Coronary artery (tissue), 2 donors: ENCODE measurements around the gene MRPL20.

Source experiments
- DNase-seq: peaks from one replicate; pipeline ENCODE4 v3.0.0-alpha.2; 2017; ENCODE audit warnings: low spot score
- H3K27ac ChIP-seq, 2 donors: fragments of 200-600 bp; sonication (generic); one replicate each; pipeline ENCODE4 v1.5.1; 2016 to 2019
- H3K4me3 ChIP-seq: fragments of 200-600 bp; sonication (generic); 2 replicates; pipeline ENCODE4 v1.5.1; 2016; ENCODE audit warnings: mild to moderate bottlenecking, moderate library complexity
- TF ChIP-seq, protein P1 (sequence below): fragments of 200-600 bp; sonication (generic); IDR thresholded peaks from one replicate; pipeline ENCODE4 v1.5.1; 2019; ENCODE audit warnings: antibody characterized with exemption

The MRPL20 gene

DNA sequence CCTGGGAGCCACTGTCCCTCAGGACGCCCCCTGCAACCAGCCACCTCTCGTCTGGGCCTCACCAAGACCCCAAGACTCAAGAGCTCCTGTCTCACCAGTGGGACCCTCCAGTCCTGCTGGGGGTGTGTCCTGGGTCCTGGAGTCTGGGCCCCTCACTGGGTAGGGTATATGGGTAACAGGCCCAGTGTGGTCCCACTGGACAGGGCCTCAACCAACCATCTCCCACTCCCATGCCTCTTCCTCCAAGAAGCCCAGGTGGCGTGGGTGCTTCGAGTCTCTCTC, 27.7 kb upstream of the MRPL20 start:
- peak overlapping the region; percentile 38 to 88 for H3K27ac ChIP-seq
- no peak for DNase-seq
- peak overlapping the region; percentile 72 for H3K4me3 ChIP-seq
- TF ChIP-seq, protein P1, sequence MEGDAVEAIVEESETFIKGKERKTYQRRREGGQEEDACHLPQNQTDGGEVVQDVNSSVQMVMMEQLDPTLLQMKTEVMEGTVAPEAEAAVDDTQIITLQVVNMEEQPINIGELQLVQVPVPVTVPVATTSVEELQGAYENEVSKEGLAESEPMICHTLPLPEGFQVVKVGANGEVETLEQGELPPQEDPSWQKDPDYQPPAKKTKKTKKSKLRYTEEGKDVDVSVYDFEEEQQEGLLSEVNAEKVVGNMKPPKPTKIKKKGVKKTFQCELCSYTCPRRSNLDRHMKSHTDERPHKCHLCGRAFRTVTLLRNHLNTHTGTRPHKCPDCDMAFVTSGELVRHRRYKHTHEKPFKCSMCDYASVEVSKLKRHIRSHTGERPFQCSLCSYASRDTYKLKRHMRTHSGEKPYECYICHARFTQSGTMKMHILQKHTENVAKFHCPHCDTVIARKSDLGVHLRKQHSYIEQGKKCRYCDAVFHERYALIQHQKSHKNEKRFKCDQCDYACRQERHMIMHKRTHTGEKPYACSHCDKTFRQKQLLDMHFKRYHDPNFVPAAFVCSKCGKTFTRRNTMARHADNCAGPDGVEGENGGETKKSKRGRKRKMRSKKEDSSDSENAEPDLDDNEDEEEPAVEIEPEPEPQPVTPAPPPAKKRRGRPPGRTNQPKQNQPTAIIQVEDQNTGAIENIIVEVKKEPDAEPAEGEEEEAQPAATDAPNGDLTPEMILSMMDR: no peak

DNA sequence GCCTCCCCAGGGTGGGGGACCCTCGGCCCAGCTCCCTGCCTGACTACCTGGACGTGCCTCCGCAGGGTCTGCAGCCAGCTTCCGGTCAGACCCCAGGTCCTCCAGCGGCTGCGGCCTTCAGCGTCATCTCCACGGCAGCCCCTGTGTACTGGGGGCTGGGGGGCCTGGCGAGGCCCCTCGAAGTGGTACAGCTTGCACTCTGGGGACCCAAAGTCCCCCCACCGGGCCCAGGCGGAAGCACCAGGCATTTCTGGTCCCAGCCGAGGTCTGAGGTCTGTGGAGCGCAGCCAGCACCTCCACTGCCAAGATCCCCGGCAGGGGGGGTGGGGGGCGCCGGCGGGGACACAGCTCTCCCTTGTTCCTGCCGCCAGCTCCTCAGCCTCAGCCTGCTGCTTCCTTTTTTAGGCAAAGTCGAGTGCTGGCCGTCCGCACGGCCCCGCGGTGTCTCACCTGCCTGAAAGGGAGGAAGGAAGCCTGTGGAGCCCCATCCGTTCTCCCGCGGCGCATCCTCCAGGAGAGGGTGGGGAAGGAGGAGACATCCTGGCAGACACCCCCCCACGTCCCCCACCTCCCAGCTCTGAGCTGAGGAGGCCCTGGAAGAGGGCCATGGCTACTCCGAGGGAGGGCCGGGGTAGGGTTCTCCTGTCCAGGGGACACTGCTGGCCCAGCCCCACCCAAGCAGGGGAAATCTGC, 27.2 kb upstream of the MRPL20 start:
- DNase-seq: no peak
- Histone ChIP-seq H3K4me3 (peak overlapping the region; percentile 72), H3K27ac (peak overlapping the region; percentile 38 to 88)
- TF ChIP-seq, protein P1: no peak

DNA sequence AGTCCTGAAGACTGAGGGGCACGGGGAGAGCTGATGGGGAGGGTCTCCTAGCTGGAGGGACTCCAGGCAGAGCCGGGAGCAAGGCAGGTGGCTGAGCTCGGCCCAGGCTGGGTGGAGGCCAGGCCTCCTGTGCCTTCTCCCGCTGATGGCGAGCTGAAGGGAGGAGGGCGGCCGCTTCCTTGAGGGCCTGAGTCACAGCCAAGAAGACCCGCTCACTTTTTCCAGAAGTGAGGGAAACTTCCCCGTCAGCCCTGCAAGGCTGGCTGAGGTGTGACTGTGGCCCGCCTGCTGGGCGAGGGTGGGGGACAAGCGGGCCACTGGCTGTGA, 26.7 kb upstream of the MRPL20 start:
- Histone ChIP-seq H3K4me3 (peak overlapping the region; percentile 72), H3K27ac (peak overlapping the region; percentile 38 to 88)
- TF ChIP-seq, protein P1: no peak
- no peak for DNase-seq

DNA sequence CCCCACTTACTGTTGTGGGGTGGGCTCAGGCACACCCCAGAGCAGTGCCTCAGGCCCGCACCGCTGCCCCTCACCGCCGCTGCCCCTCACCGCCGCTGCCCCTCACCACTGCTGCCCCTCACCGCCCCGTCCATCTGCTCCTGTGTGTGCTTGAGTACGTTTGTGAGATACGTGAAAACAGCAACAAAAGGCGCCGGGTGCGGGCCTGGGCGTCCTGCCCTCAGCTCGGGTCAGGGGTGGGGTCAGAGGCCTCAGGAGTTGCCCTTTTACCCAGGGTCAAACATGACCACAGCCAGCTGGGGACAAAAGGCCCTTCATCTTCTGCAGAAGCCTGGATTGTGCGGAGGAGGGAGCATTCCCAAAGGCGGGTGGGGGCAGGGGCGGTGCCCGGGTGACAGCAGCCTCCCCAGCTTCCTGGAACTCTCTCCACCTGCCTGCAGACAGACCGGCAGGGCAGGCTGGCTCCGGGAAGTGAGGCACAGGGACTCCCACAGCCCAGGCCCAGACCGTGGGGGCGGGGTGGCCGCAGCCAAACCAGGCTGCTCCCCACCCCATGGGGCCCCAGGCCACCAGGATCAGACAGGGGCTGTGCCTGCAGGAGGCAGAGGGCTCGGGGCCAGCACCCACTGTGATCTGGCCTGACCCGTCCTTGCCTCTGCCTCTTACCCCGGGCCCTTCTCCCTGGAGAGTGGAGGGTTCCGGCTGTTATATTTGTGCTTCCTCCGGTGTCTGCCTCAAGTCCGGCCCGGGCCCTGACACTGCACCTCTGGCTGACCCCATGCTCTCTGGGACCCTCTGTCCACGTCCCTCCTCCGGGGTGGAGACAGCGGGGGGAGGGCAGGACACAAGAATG, 26.1 kb upstream of the MRPL20 start:
- Histone ChIP-seq H3K27ac (peak overlapping the region; percentile 38 to 88), H3K4me3 (peak overlapping the region; percentile 72)
- TF ChIP-seq, protein P1: no peak
- DNase-seq: no peak

DNA sequence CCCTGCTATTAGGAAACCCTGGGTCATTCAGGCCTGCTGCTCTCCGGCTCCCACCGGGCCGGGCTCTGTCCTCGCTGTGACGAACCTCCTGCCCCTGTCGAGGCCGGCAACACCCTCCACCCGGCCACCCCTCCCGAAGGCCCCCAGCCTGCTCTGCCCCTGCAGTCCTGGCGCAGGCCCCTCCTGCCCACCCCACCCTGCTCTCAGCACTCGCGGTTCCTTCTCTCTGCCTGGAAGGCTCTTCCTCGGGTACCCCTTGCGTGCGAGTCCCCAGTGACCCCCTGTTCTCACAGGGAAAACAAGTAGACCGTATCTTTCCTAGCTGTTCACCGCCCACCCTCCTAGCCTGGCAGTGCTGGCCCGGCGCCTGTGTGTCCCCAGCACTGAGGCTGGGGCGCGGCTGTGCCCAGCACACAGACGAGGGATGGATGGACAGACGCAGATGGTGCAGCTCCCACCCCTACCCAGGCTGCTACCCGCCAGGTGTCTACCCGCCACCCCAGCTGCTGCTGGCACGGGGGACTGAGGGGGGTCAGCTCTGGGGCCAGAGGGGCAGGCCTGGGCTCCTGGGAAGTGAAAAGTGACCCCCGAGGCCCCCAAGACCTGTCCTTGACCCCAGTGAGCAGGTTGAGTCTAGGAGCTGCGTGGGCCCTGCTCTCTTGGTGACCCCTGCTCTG, 25.3 kb upstream of the MRPL20 start:
- Histone ChIP-seq H3K27ac (peak overlapping the region; percentile 82 to 88), H3K4me3 (peak overlapping the region; percentile 9)
- TF ChIP-seq, protein P1: no peak
- DNase-seq: no peak

DNA sequence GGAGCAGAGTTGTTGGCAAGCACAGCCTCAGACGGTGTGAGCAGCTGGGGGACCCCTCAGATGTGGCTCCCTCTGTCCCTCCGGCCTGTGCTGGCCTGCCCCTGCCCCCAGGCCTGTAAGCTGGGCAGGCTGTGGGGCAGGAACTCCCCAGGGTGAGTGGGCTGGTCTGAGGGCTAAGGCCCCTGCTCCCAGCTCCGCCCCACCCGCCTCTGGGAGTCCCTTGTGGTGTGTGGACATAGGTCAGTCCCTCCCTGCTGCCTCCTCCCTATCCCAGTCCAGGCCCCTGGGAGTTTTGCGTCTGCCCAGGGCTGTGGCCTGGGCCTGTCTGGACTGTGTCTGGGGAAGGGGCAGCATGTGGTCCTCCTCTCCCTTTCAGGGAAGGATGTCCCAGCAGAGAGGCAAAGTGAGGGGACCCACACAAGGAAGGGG, 24.8 kb upstream of the MRPL20 start:
- H3K27ac ChIP-seq: peak overlapping the region; percentile 82 to 88
- DNase-seq: no peak
- peak overlapping the region; percentile 9 for H3K4me3 ChIP-seq
- TF ChIP-seq, protein P1: no peak
